GM12878 (cell line): ENCODE measurements around the gene CDKN1C. TPM values are rescaled to one million over a fixed set of nuclear protein-coding genes. Genes with fewer than 3 reads are reported as not detected.

Source experiments
- ATAC-seq: fragments of 200-7000 bp; cut with Tn5 transposase; 3 replicates; pipeline ENCODE4 v1.9.1; 2020; ENCODE audit warnings: mild to moderate bottlenecking, moderate library complexity
- BruUV-seq: library from RNA; stranded (reverse); fragments of 400-500 nt; replicated peaks from 2 replicates; lab custom pipeline; 2021; lab: Mats Ljungman, UMichigan
- CTCF ChIA-PET: fragments of 300-600 bp; sonication (Branson Sonifier 250); formaldehyde crosslinking; extraction: SDS; loops from one replicate; lab custom pipeline; 2021; ENCODE audit warnings: inconsistent platforms; lab: Yijun Ruan, JAX
- POLR2A ChIA-PET: fragments of 350-600 bp; formaldehyde crosslinking; extraction: SDS; loops from one replicate; lab custom pipeline; 2021; ENCODE audit warnings: inconsistent platforms; lab: Charles Lee
- RAD21 ChIA-PET: fragments of 300-600 bp; sonication (Branson Sonifier 250); formaldehyde crosslinking; loops from one replicate; lab custom pipeline; 2023; ENCODE audit warnings: antibody characterized with exemption; ENCODE audit not compliant: unreplicated experiment; lab: Charles Lee
- SMC1A ChIA-PET: fragments of 300-600 bp; sonication (Branson Sonifier 250); formaldehyde crosslinking; loops from one replicate; lab custom pipeline; 2023; ENCODE audit not compliant: unreplicated experiment, uncharacterized antibody; lab: Charles Lee
- DNase-seq: peaks from one replicate; pipeline ENCODE4 v3.0.0-alpha.2; 2011; ENCODE audit warnings: low read depth, low spot score
- FAIRE-seq: peaks from 3 replicates; lab custom pipeline; 2011; peaks lifted over from hg19 to GRCh38; lab: Jason Lieb, UNC
- H2AFZ ChIP-seq: 2 replicates; pipeline ENCODE4 v1.6.0; 2011; ENCODE audit warnings: low read depth, low read length, control low read depth; ENCODE audit not compliant: control insufficient read depth
- H3K27ac ChIP-seq: 2 replicates; pipeline ENCODE4 v1.5.1; 2011; ENCODE audit warnings: control low read depth; ENCODE audit not compliant: control insufficient read depth, insufficient read depth
- H3K27me3 ChIP-seq, 2 experiments: replicated peaks in 1 of 2; 2 replicates each; pipeline versions ENCODE4 v1.6.0 to v1.6.1; 2011; ENCODE audit warnings: low read length in 1 of 2; ENCODE audit not compliant: control insufficient read depth in 2 of 2, insufficient read depth in 2 of 2
- H3K36me3 ChIP-seq, 2 experiments: 2 replicates each; pipeline ENCODE4 v1.5.1; 2011; ENCODE audit warnings: low read length in 1 of 2; ENCODE audit not compliant: control insufficient read depth in 2 of 2, insufficient read depth in 2 of 2
- H3K4me1 ChIP-seq: 2 replicates; pipeline ENCODE4 v1.6.1; 2011; ENCODE audit warnings: mild to moderate bottlenecking, low read length, moderate library complexity, mixed read lengths; ENCODE audit not compliant: control insufficient read depth, insufficient read depth
- H3K4me2 ChIP-seq: 2 replicates; pipeline ENCODE4 v1.6.0; 2011; ENCODE audit warnings: control low read depth; ENCODE audit not compliant: control insufficient read depth, insufficient read depth
- H3K4me3 ChIP-seq: fragments of 200-600 bp; sonication (generic); 2 replicates; pipeline ENCODE4 v1.5.1; 2016
- H3K79me2 ChIP-seq: 2 replicates; pipeline ENCODE4 v1.6.0; 2011; ENCODE audit warnings: low read length; ENCODE audit not compliant: control insufficient read depth, insufficient read depth
- H3K9ac ChIP-seq: 2 replicates; pipeline ENCODE4 v1.8.0; 2011; ENCODE audit warnings: low read length, control low read depth, mixed read lengths; ENCODE audit not compliant: control insufficient read depth, insufficient read depth
- H3K9me3 ChIP-seq: replicated peaks from 3 replicates; pipeline ENCODE4 v1.5.1; 2011; ENCODE audit warnings: mild to moderate bottlenecking, low read length; ENCODE audit not compliant: control insufficient read depth, insufficient read depth
- H4K20me1 ChIP-seq: 2 replicates; pipeline ENCODE4 v1.6.0; 2011; ENCODE audit not compliant: control insufficient read depth, insufficient read depth
- BCL3 ChIP-seq: IDR thresholded peaks from 2 replicates; pipeline ENCODE4 v1.6.1; 2011; ENCODE audit warnings: borderline replicate concordance, low read depth, mild to moderate bottlenecking, moderate library complexity, low read length; ENCODE audit not compliant: insufficient read depth, poor library complexity, severe bottlenecking
- CBX3 ChIP-seq: fragments of 200-600 bp; sonication (generic); IDR thresholded peaks from 2 replicates; pipeline ENCODE4 v1.6.1; 2016; ENCODE audit warnings: low read depth, borderline replicate concordance
- CUX1 ChIP-seq: IDR thresholded peaks from 2 replicates; pipeline ENCODE4 v1.6.1; 2012; ENCODE audit warnings: improper control_type of control experiment, low read depth, low read length; ENCODE audit not compliant: insufficient replicate concordance
- ETV6 ChIP-seq, 2 experiments: fragments of 450-650 bp in 1 of 2; IDR thresholded peaks in 1 of 2; conservative IDR thresholded peaks in 1 of 2; 2 replicates each; pipeline ENCODE4 v1.6.1; 2014; ENCODE audit warnings: antibody characterized with exemption in 1 of 2, borderline replicate concordance in 1 of 2, low read depth in 1 of 2, mild to moderate bottlenecking in 1 of 2, moderate library complexity in 1 of 2
- EZH2 ChIP-seq: IDR thresholded peaks from 2 replicates; pipeline ENCODE4 v1.6.1; 2012; ENCODE audit warnings: low read depth, mild to moderate bottlenecking, control low read depth, inconsistent platforms, low read length, borderline replicate concordance; ENCODE audit not compliant: control insufficient read depth
- IKZF2 ChIP-seq, 2 experiments: fragments of 450-650 bp; IDR thresholded peaks; 2 replicates each; pipeline ENCODE4 v1.6.1; 2017; ENCODE audit warnings: mild to moderate bottlenecking in 2 of 2, moderate library complexity in 2 of 2
- NFXL1 ChIP-seq: fragments of 450-650 bp; IDR thresholded peaks from 2 replicates; pipeline ENCODE4 v1.6.1; 2017; ENCODE audit warnings: antibody characterized with exemption, mild to moderate bottlenecking, borderline replicate concordance
- PAX8 ChIP-seq: fragments of 450-650 bp; IDR thresholded peaks from 2 replicates; pipeline ENCODE4 v1.6.1; 2017; ENCODE audit warnings: mild to moderate bottlenecking, moderate library complexity
- POLR2A ChIP-seq: IDR thresholded peaks from 2 replicates; pipeline ENCODE4 v1.6.1; 2011; ENCODE audit warnings: low read depth, mild to moderate bottlenecking, low read length
- RELA ChIP-seq: fragments of 450-650 bp; IDR thresholded peaks from 2 replicates; pipeline ENCODE4 v1.8.0; 2014; ENCODE audit warnings: borderline replicate concordance; ENCODE audit not compliant: partially characterized antibody
- TBL1XR1 ChIP-seq: IDR thresholded peaks from 2 replicates; pipeline ENCODE4 v1.6.1; 2012; ENCODE audit warnings: low read depth, low read length, improper control_type of control experiment
- TCF7 ChIP-seq: IDR thresholded peaks from 2 replicates; pipeline ENCODE4 v1.6.1; 2014; ENCODE audit warnings: antibody characterized with exemption, borderline replicate concordance
- YY1 ChIP-seq: IDR thresholded peaks from 2 replicates; pipeline ENCODE4 v1.6.1; 2011; ENCODE audit warnings: low read depth, mild to moderate bottlenecking, low read length
- ZBTB33 ChIP-seq: fragments of 450-650 bp; IDR thresholded peaks from 2 replicates; pipeline ENCODE4 v1.6.1; 2017; ENCODE audit warnings: mild to moderate bottlenecking
- WGBS: methylation state at CpG from one replicate; pipeline ENCODE4 v1.1.6; 2016; ENCODE audit warnings: low lambda C conversion rate; ENCODE audit not compliant: insufficient replicate concordance, insufficient coverage; ENCODE audit errors: missing lambda C conversion rate; 5-methylcytosine and 5-hydroxymethylcytosine counted together
- in situ Hi-C: fragments of 300-500 bp; cut with MboI; formaldehyde crosslinking; loops from 9 replicates; pipeline ENCODE4 v1.14.3; 2018; ENCODE audit warnings: mixed read lengths
- intact Hi-C: fragments of 100-400 bp; cut with micrococcal nuclease; formaldehyde crosslinking; loops from one replicate; pipeline ENCODE4 v1.14.2; 2022; ENCODE audit not compliant: unreplicated experiment
- polyA plus RNA-seq, 11 experiments: library from polyadenylated mRNA; depleted of rRNA in 4 of 11; unstranded in 6 of 11; stranded (reverse) in 5 of 11; fragments of >200 nt; fragmentation: Nextera tagmentation in 4 of 11; fragmentation: Illumina TruSeq in 1 of 11; extraction: Ambion mirVana in 4 of 11; extraction: Trizol in 1 of 11; gene quantifications; 1 replicate in 1 of 11; 2 replicates in 10 of 11; pipeline versions ENCODE4 v1.2.1 to v1.2.3, GENCODE V29; 2011 to 2016; ENCODE audit warnings: inconsistent platforms in 2 of 11, missing spikeins in 2 of 11, low read depth in 1 of 11
- total RNA-seq, 4 experiments: library from RNA; depleted of rRNA in 3 of 4; stranded (reverse); fragments of >200 nt in 3 of 4; fragmentation: Illumina TruSeq in 1 of 4; extraction: Trizol in 1 of 4; gene quantifications; 2 replicates each; pipeline versions ENCODE4 v1.2.1 to v1.2.3, GENCODE V29; 2013 to 2021
- TF ChIP-seq, protein P1 (sequence below): IDR thresholded peaks from 2 replicates; pipeline ENCODE4 v1.6.1; 2012; ENCODE audit warnings: low read depth, low read length, improper control_type of control experiment

Gene CDKN1C
- total and polyA plus RNA-seq, 10 of the 15 experiments (the other 5 are each of a cell fraction or from before 2014, with no cell fraction given), result 0.05 to 0.21 (median 0.14) TPM; not detected in 7

GRCh38 chr11:2835751-2836150 is 49.8 kb downstream of the CDKN1C start (continued):
- no peak for TF ChIP-seq YY1
- TF ChIP-seq IKZF2 (IDR thresholded peaks at IDR 0.05), result no peak

- no peaks in the 10 kb centered on the region for H3K9me3 ChIP-seq
- ChIA-PET RAD21 (no interaction called here), SMC1A (no interaction called here), CTCF (no interaction called here), POLR2A (no interaction called here)
- WGBS, result 40% methylated on average over 6 of the region's 6 CpGs
- H3K9ac ChIP-seq, result no peak overlapping the region
- H3K4me3 ChIP-seq, result no peak overlapping the region
- FAIRE-seq (no peak), ATAC-seq (no peak), DNase-seq (no peak)
- no peaks in the 10 kb centered on the region for H3K79me2 ChIP-seq
- in situ Hi-C loops (no loop called here), intact Hi-C loops (no loop called here)
- no peak overlapping the region for H3K4me2 ChIP-seq
- H4K20me1 ChIP-seq, result no peaks in the 10 kb centered on the region
- BruUV-seq, result no TSS peak
- H3K36me3 ChIP-seq, result no peaks in the 10 kb centered on the region
- no peak overlapping the region for H3K27ac ChIP-seq
- no peak overlapping the region for H2AFZ ChIP-seq
- H3K4me1 ChIP-seq, result no peaks in the 10 kb centered on the region
- H3K27me3 ChIP-seq, result no peaks in the 10 kb centered on the region; a peak in 1 of 4 replicates
- TF ChIP-seq NFXL1, result no peak
- TF ChIP-seq PAX8, result no peak
- TF ChIP-seq RELA, result no peak
- TF ChIP-seq TCF7, result no peak
- TF ChIP-seq BCL3, result no peak
- no peak for TF ChIP-seq POLR2A
- TF ChIP-seq ETV6 (conservative IDR thresholded peaks at IDR 0.05 in 1 of 2, IDR thresholded peaks at IDR 0.05 in 1 of 2; ENCODE audit: borderline replicate concordance in 1 of 2, low read depth in 1 of 2), result no peak
- no peak for TF ChIP-seq TBL1XR1
- TF ChIP-seq ZBTB33, result no peak
- TF ChIP-seq, protein P1, sequence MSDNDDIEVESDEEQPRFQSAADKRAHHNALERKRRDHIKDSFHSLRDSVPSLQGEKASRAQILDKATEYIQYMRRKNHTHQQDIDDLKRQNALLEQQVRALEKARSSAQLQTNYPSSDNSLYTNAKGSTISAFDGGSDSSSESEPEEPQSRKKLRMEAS, result no peak
- TF ChIP-seq EZH2, result no peak
- no peak for TF ChIP-seq CUX1
- TF ChIP-seq CBX3, result no peak
These were observed 50.3 kb downstream of the CDKN1C start for GRCh38 chr11:2835296-2835695.
